Measurements from ENCODE around the gene YTHDC2. TPM values are rescaled to one million over a fixed set of nuclear protein-coding genes. Genes with fewer than 3 reads are reported as not detected.

The YTHDC2 gene
- total and polyA plus RNA-seq, 11 donors = 5.7 to 19.8 (median 13.0) TPM

DNA sequence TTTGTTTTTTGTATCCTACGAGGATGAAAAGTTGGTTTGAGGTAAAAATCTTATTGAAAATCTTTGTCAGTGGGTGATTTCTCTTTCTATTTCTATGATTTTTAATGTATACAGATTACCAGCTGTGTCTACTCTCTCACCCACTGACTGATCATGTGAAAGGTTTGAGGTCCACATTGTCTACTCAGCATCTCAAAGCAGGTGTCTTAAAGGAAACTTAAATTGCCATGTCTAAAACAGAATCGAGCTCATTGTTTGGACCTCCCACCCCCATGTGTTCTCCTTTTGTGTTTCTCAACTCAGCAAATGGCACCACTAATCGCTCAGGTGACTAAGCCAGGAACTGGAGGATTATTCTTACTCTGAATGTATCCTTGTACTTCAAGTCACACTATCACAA, 121.5 kb downstream of the YTHDC2 start:
- Histone ChIP-seq H3K27me3 (no peaks in the 10 kb centered on the region), H3K4me3 (no peak overlapping the region), H3K4me1 (no peaks in the 10 kb centered on the region), H3K27ac (no peak overlapping the region), H3K36me3 (no peaks in the 10 kb centered on the region), H3K9me3 (peaks cover 0 to 12% (median 0%) of the 10 kb centered on the region in 12 donors)
- ATAC-seq (no peak), DNase-seq (no peak)
- intact Hi-C loops (cut with DNase I) = no loop called here
- 77 to 85% (median 81%) methylated on average over 3 of the region's 3 CpGs for WGBS, 4 donors
- TF ChIP-seq, protein P1, sequence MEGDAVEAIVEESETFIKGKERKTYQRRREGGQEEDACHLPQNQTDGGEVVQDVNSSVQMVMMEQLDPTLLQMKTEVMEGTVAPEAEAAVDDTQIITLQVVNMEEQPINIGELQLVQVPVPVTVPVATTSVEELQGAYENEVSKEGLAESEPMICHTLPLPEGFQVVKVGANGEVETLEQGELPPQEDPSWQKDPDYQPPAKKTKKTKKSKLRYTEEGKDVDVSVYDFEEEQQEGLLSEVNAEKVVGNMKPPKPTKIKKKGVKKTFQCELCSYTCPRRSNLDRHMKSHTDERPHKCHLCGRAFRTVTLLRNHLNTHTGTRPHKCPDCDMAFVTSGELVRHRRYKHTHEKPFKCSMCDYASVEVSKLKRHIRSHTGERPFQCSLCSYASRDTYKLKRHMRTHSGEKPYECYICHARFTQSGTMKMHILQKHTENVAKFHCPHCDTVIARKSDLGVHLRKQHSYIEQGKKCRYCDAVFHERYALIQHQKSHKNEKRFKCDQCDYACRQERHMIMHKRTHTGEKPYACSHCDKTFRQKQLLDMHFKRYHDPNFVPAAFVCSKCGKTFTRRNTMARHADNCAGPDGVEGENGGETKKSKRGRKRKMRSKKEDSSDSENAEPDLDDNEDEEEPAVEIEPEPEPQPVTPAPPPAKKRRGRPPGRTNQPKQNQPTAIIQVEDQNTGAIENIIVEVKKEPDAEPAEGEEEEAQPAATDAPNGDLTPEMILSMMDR (IDR thresholded peaks at IDR 0.05) = no peak
- no peak for TF ChIP-seq POLR2A (IDR thresholded peaks at IDR 0.05)

DNA sequence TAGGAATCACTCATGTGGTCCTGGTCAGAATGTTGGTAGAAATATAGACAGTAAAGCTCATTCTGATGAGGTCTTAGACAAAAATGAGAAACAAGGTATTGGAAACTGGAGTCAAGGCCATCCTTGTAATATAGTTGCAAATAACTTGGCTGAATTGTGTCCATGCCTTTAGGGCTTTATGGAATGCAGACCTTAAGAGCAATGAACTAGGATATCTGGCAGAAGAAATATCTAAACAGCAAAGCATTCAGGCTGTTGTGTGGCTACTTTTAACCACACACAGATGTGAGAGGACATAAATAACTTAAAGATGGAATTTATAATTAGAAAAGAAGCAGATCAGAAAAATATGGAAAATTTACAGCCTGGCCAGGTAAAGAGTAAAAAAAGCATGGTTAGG, 128.2 kb downstream of the YTHDC2 start:
- intact Hi-C loops (cut with DNase I) = no loop called here
- H3K36me3 ChIP-seq = no peaks in the 10 kb centered on the region
- DNase-seq (no peak), ATAC-seq (no peak)
- no peak overlapping the region for H3K4me3 ChIP-seq
- H3K4me1 ChIP-seq = no peaks in the 10 kb centered on the region
- peaks cover 0 to 14% (median 0%) of the 10 kb centered on the region in 12 donors for H3K9me3 ChIP-seq
- peaks cover 0 to under 1% (median 0%) of the 10 kb centered on the region in 9 donors for H3K27me3 ChIP-seq
- no peak for TF ChIP-seq POLR2A (IDR thresholded peaks at IDR 0.05)
- TF ChIP-seq, protein P1 (IDR thresholded peaks at IDR 0.05) = no peak
- H3K27ac ChIP-seq = no peak overlapping the region

Other genes starting within 250 kb of the YTHDC2 start
- gene TSSK1B, start 78.7 kb upstream of the YTHDC2 start, total RNA-seq = not detected
- gene TSSK1B, start 78.7 kb upstream of the YTHDC2 start, polyA plus RNA-seq = not detected
- 10 to 100 TPM; 14.9 to 33.8 (median 27.7) TPM for gene MCC, start 25.2 kb upstream of the YTHDC2 start, total RNA-seq
- gene MCC, start 25.2 kb upstream of the YTHDC2 start, polyA plus RNA-seq = 1 to 10 TPM; 6.1 to 8.0 TPM